Skeletal muscle tissue (tissue), 4 donors: ENCODE measurements around the gene CDK5RAP3. TPM values are rescaled to one million over a fixed set of nuclear protein-coding genes. Genes with fewer than 3 reads are reported as not detected.
"Not testable (repeated sequence)": the region's sequence is repeated elsewhere in the genome, so short reads cannot be mapped to it uniquely, and the experiment has no call there.

Experiments used
- H3K27ac ChIP-seq: one replicate; pipeline ENCODE4 v1.7.0; 2013; ENCODE audit warnings: mild to moderate bottlenecking, low read depth, low read length, inconsistent platforms
- H3K27me3 ChIP-seq, 3 donors: one replicate each; pipeline ENCODE4 v1.7.0; 2013; ENCODE audit warnings: low read length in 3 of 3; ENCODE audit not compliant: control insufficient read depth in 3 of 3, insufficient read depth in 3 of 3
- H3K36me3 ChIP-seq, 3 donors: one replicate each; pipeline ENCODE4 v1.7.0; 2013; ENCODE audit warnings: low read length in 3 of 3; ENCODE audit not compliant: control insufficient read depth in 3 of 3, insufficient read depth in 3 of 3
- H3K4me1 ChIP-seq, 3 donors: one replicate each; pipeline ENCODE4 v1.7.0; 2013; ENCODE audit warnings: low read length in 3 of 3, mild to moderate bottlenecking in 3 of 3; ENCODE audit not compliant: control insufficient read depth in 3 of 3, insufficient read depth in 3 of 3
- H3K4me3 ChIP-seq, 3 donors: one replicate each; pipeline ENCODE4 v1.7.0; 2013; ENCODE audit warnings: low read length in 3 of 3
- H3K9ac ChIP-seq, 3 donors: one replicate each; pipeline ENCODE4 v1.7.0; 2013; ENCODE audit warnings: low read length in 3 of 3, mild to moderate bottlenecking in 3 of 3, moderate library complexity in 2 of 3, low read depth in 1 of 3
- H3K9me3 ChIP-seq, 3 donors: one replicate each; pipeline ENCODE4 v1.7.0; 2013; ENCODE audit warnings: low read length in 3 of 3; ENCODE audit not compliant: control insufficient read depth in 3 of 3
- total RNA-seq: library from RNA; depleted of rRNA; stranded (reverse); fragments of >200 nt; gene quantifications from one replicate; pipeline ENCODE4 v1.2.3, GENCODE V29; 2014
- donor health status: Osteomylitis.

Gene CDK5RAP3
- total RNA-seq = 59.0 TPM

- peak within 1 kb of the TSS; percentile 82 for H3K27ac ChIP-seq
- H3K9me3 ChIP-seq = no peaks in the 10 kb centered on the region
- peaks cover 13 to 20% (median 17%) of the 10 kb centered on the region in 3 donors for H3K4me1 ChIP-seq
- peaks cover 19 to 25% (median 21%) of the 10 kb centered on the region in 3 donors for H3K36me3 ChIP-seq
- H3K4me3 ChIP-seq = peak within 1 kb of the TSS; percentile 94 to 99 (median 99)
- peak within 1 kb of the TSS; percentile 86 to 93 (median 88) for H3K9ac ChIP-seq
- H3K27me3 ChIP-seq = no peaks in the 10 kb centered on the region
Measured at GRCh38 chr17:47970725-47971499, at the start of gene CDK5RAP3. Gene CDK5RAP3 (plus strand): TSS chr17:47971113. CDS start chr17:47971147, 34 bp downstream.

GRCh38 chr17:47924785-47925677, 45.9 kb upstream of the CDK5RAP3 start:
- Histone ChIP-seq H3K27me3 (no peaks in the 10 kb centered on the region), H3K36me3 (peaks cover 55 to 61% (median 60%) of the 10 kb centered on the region in 3 donors)

GRCh38 chr17:47925678-47925988, 45.3 kb upstream of the CDK5RAP3 start:
- Histone ChIP-seq H3K9me3 (no peaks in the 10 kb centered on the region), H3K4me3 (no peak overlapping the region), H3K9ac (no peak overlapping the region), H3K4me1 (peaks cover 4 to 6% (median 4%) of the 10 kb centered on the region in 3 donors), H3K27ac (no peak overlapping the region), H3K36me3 (peaks cover 60 to 66% (median 61%) of the 10 kb centered on the region in 3 donors), H3K27me3 (no peaks in the 10 kb centered on the region)

More at GRCh38 chr17:47924785-47925677, 45.9 kb upstream of the CDK5RAP3 start:
- Histone ChIP-seq H3K27ac (no peak overlapping the region), H3K4me3 (no peak overlapping the region), H3K4me1 (peaks cover 4 to 6% (median 4%) of the 10 kb centered on the region in 3 donors), H3K9ac (no peak overlapping the region), H3K9me3 (no peaks in the 10 kb centered on the region)

GRCh38 chr17:47927821-47928400, 43.0 kb upstream of the CDK5RAP3 start:
- Histone ChIP-seq H3K27me3 (no peaks in the 10 kb centered on the region), H3K27ac (no peak overlapping the region), H3K9ac (no peak overlapping the region), H3K4me1 (peaks cover 4 to 6% (median 4%) of the 10 kb centered on the region in 3 donors), H3K9me3 (no peaks in the 10 kb centered on the region), H3K36me3 (peaks cover 50 to 62% (median 59%) of the 10 kb centered on the region in 3 donors), H3K4me3 (no peak overlapping the region)

- Histone ChIP-seq H3K27ac (no peak overlapping the region), H3K4me1 (peaks cover 4 to 6% (median 4%) of the 10 kb centered on the region in 3 donors), H3K36me3 (peaks cover 47 to 59% (median 54%) of the 10 kb centered on the region in 3 donors), H3K4me3 (no peak overlapping the region), H3K9ac (no peak overlapping the region), H3K27me3 (no peaks in the 10 kb centered on the region), H3K9me3 (no peaks in the 10 kb centered on the region)
Measured at GRCh38 chr17:47928415-47928814, 42.5 kb upstream of the CDK5RAP3 start.

- H3K27me3 ChIP-seq = no peaks in the 10 kb centered on the region
- H3K9me3 ChIP-seq = no peaks in the 10 kb centered on the region
- H3K36me3 ChIP-seq = peaks cover 41 to 49% (median 44%) of the 10 kb centered on the region in 3 donors
- peaks cover 4 to 6% (median 4%) of the 10 kb centered on the region in 3 donors for H3K4me1 ChIP-seq
- H3K27ac ChIP-seq = no peak overlapping the region
- no peak overlapping the region for H3K9ac ChIP-seq
- H3K4me3 ChIP-seq = no peak overlapping the region
Measured at GRCh38 chr17:47929218-47930000, 41.5 kb upstream of the CDK5RAP3 start.

- Histone ChIP-seq H3K27me3 (no peaks in the 10 kb centered on the region), H3K4me3 (no peak overlapping the region), H3K9me3 (no peaks in the 10 kb centered on the region), H3K27ac (no peak overlapping the region), H3K4me1 (peaks cover 4 to 6% (median 4%) of the 10 kb centered on the region in 3 donors), H3K9ac (no peak overlapping the region), H3K36me3 (peaks cover 22 to 27% (median 26%) of the 10 kb centered on the region in 3 donors)
Measured at GRCh38 chr17:47931848-47932247, 39.1 kb upstream of the CDK5RAP3 start.

- Histone ChIP-seq H3K36me3 (peaks cover 2 to 10% (median 9%) of the 10 kb centered on the region in 3 donors), H3K4me1 (peaks cover 0 to 2% (median 0%) of the 10 kb centered on the region in 3 donors), H3K27ac (no peak overlapping the region), H3K4me3 (no peak overlapping the region), H3K9ac (no peak overlapping the region), H3K27me3 (no peaks in the 10 kb centered on the region), H3K9me3 (no peaks in the 10 kb centered on the region)
Measured at GRCh38 chr17:47934856-47935255, 36.1 kb upstream of the CDK5RAP3 start.

GRCh38 chr17:47935468-47935867, 35.4 kb upstream of the CDK5RAP3 start:
- not testable (repeated sequence) for H3K4me1 ChIP-seq, H3K36me3 ChIP-seq, H3K4me3 ChIP-seq, H3K9me3 ChIP-seq, H3K9ac ChIP-seq, H3K27ac ChIP-seq, H3K27me3 ChIP-seq
